DOHH2 (cell line): ENCODE measurements around the gene GTF2F1.

Source experiments
- CTCF ChIP-seq: fragments of 200-600 bp; sonication (generic); IDR thresholded peaks from one replicate; pipeline ENCODE4 v1.5.1; 2014; ENCODE audit warnings: antibody characterized with exemption, mild to moderate bottlenecking, low read depth, low read length; ENCODE audit not compliant: poor library complexity, severe bottlenecking
- EZH2phosphoT487 ChIP-seq: fragments of 200-600 bp; sonication (generic); IDR thresholded peaks from 2 replicates; pipeline ENCODE4 v1.6.1; 2017; ENCODE audit warnings: borderline replicate concordance, mild to moderate bottlenecking, antibody characterized with exemption, low read length, moderate library complexity, mixed read lengths

GRCh38 chr19:6424939-6425731 lies 32.2 kb upstream of the GTF2F1 start:
- no peak for TF ChIP-seq CTCF
- TF ChIP-seq EZH2phosphoT487: no peak
